NK-92 treated with Interleukin-12 subunit alpha and Interleukin-12 subunit beta, amount 100 ng/mL, for 24 hours (cell line): ENCODE results near the gene COX7A2.

Experiments
- DNase-seq: peaks from one replicate; lab custom pipeline; 2025; lab: John Stamatoyannopoulos, UW

COX7A2 gene

GRCh38 chr6:75243333-75244062 is at the start of gene COX7A2:
TSS of gene COX7A2 (minus strand) at chr6:75243801. CDS start at chr6:75243734, 67 bp downstream.
- DNase-seq: peak; percentile 79

GRCh38 chr6:75292555-75292954 is 49.0 kb upstream of the COX7A2 start:
- no peak for DNase-seq

- DNase-seq: no peak
Observed at GRCh38 chr6:75291744-75292143, 48.1 kb upstream of the COX7A2 start.

- DNase-seq: no peak
Observed at GRCh38 chr6:75291331-75291730, 47.7 kb upstream of the COX7A2 start.

GRCh38 chr6:75290136-75290945 is 46.7 kb upstream of the COX7A2 start:
- DNase-seq: no peak

GRCh38 chr6:75288023-75288422 is 44.4 kb upstream of the COX7A2 start:
- no peak for DNase-seq

GRCh38 chr6:75287424-75287823 is 43.8 kb upstream of the COX7A2 start:
- DNase-seq: no peak

GRCh38 chr6:75286955-75287354 is 43.4 kb upstream of the COX7A2 start:
- DNase-seq: no peak

- no peak for DNase-seq
Observed at GRCh38 chr6:75285283-75285639, 41.7 kb upstream of the COX7A2 start.

GRCh38 chr6:75284632-75285282 is 41.2 kb upstream of the COX7A2 start, which contains the start of gene TMEM30A:
TSS of gene TMEM30A (minus strand) at chr6:75284792. CDS start at chr6:75284638, 154 bp downstream.
- DNase-seq: peak; percentile 95

GRCh38 chr6:75283907-75284631 is 40.5 kb upstream of the COX7A2 start:
- no peak for DNase-seq

- no peak for DNase-seq
Observed at GRCh38 chr6:75282706-75283105, 39.1 kb upstream of the COX7A2 start.

GRCh38 chr6:75281653-75282052 is 38.1 kb upstream of the COX7A2 start:
- no peak for DNase-seq

GRCh38 chr6:75280131-75280855 is 36.7 kb upstream of the COX7A2 start:
- DNase-seq: no peak

GRCh38 chr6:75279418-75279817 is 35.8 kb upstream of the COX7A2 start:
- DNase-seq: no peak

- no peak for DNase-seq
Observed at GRCh38 chr6:75278474-75279077, 35.0 kb upstream of the COX7A2 start.

GRCh38 chr6:75275067-75275466 is 31.5 kb upstream of the COX7A2 start:
- no peak for DNase-seq

GRCh38 chr6:75273009-75273408 is 29.4 kb upstream of the COX7A2 start:
- DNase-seq: no peak

GRCh38 chr6:75272145-75272840 is 28.7 kb upstream of the COX7A2 start:
- no peak for DNase-seq

- no peak for DNase-seq
Observed at GRCh38 chr6:75268988-75269354, 25.4 kb upstream of the COX7A2 start.
